ENCODE results near the gene LINC00305.

- TF ChIP-seq CTCF (IDR thresholded peaks at IDR 0.05; ENCODE audit: insufficient read depth, low read length, poor library complexity, severe bottlenecking): no peak
- no peak for TF ChIP-seq EZH2phosphoT487 (conservative IDR thresholded peaks at IDR 0.05; ENCODE audit: low read length)
These were observed 58.0 kb downstream of the LINC00305 start for GRCh38 chr18:64090876-64091275.

Measured in SU-DHL-6 (cell line).